HG03196 (cell line): Measurements from ENCODE around the gene GPR149.

Source experiments
- ATAC-seq: cut with Tn5 transposase; IDR thresholded peaks from one replicate; pipeline ENCODE4 v1.9.1; 2021; ENCODE audit not compliant: unreplicated experiment

The GPR149 gene

GRCh38 chr3:154349223-154349622 lies 80.8 kb downstream of the GPR149 start:
- ATAC-seq, result no peak

GRCh38 chr3:154345422-154346122 lies 84.4 kb downstream of the GPR149 start:
- no peak for ATAC-seq

GRCh38 chr3:154338570-154338969 lies 91.4 kb downstream of the GPR149 start:
- no peak for ATAC-seq

- ATAC-seq, result no peak
Measured at GRCh38 chr3:154338008-154338407, 92.0 kb downstream of the GPR149 start.

- no peak for ATAC-seq
Measured at GRCh38 chr3:154334973-154335420, 95.0 kb downstream of the GPR149 start.

GRCh38 chr3:154327871-154328270 lies 102.1 kb downstream of the GPR149 start:
- no peak for ATAC-seq

GRCh38 chr3:154324919-154325318 lies 105.1 kb downstream of the GPR149 start:
- ATAC-seq, result no peak

GRCh38 chr3:154323891-154324738 lies 105.9 kb downstream of the GPR149 start, which contains the start of gene DHX36:
DHX36 (minus strand) TSS chr3:154324487; CDS start chr3:154324416, 71 bp downstream.
- ATAC-seq, result peak; percentile 96

- ATAC-seq, result no peak
Measured at GRCh38 chr3:154316974-154317767, 112.8 kb downstream of the GPR149 start.

- ATAC-seq, result no peak
Measured at GRCh38 chr3:154314152-154314551, 115.8 kb downstream of the GPR149 start.

- no peak for ATAC-seq
Measured at GRCh38 chr3:154310840-154311239, 119.2 kb downstream of the GPR149 start.

- ATAC-seq, result no peak
Measured at GRCh38 chr3:154307363-154307762, 122.6 kb downstream of the GPR149 start.

GRCh38 chr3:154304936-154305335 lies 125.1 kb downstream of the GPR149 start:
- ATAC-seq, result peak; percentile 60

- ATAC-seq, result no peak
Measured at GRCh38 chr3:154304116-154304786, 125.7 kb downstream of the GPR149 start.

GRCh38 chr3:154301561-154301960 lies 128.4 kb downstream of the GPR149 start:
- no peak for ATAC-seq

- no peak for ATAC-seq
Measured at GRCh38 chr3:154294016-154294415, 136.0 kb downstream of the GPR149 start.

- no peak for ATAC-seq
Measured at GRCh38 chr3:154290187-154290586, 139.8 kb downstream of the GPR149 start.
